Liver (tissue), 9 donors: ENCODE data around the gene TENT4B. TPM values are rescaled to one million over a fixed set of nuclear protein-coding genes. Genes with fewer than 3 reads are reported as not detected.

ENCODE experiments used
- DNase-seq: peaks from one replicate; pipeline ENCODE4 v3.0.0-alpha.2; 2017; ENCODE audit warnings: low spot score
- H3K27ac ChIP-seq, 2 donors: one replicate each; pipeline ENCODE4 v1.7.0; 2013; ENCODE audit warnings: inconsistent platforms in 2 of 2, low read length in 2 of 2, control low read depth in 1 of 2, low read depth in 1 of 2, mild to moderate bottlenecking in 1 of 2
- H3K27me3 ChIP-seq, 4 donors: one replicate each; pipeline versions ENCODE4 v1.6.1 to v1.7.0; 2013; ENCODE audit warnings: low read length in 3 of 4, inconsistent platforms in 1 of 4, mild to moderate bottlenecking in 1 of 4, moderate library complexity in 1 of 4; ENCODE audit not compliant: control insufficient read depth in 4 of 4, insufficient read depth in 4 of 4
- H3K36me3 ChIP-seq, 4 donors: one replicate each; pipeline versions ENCODE4 v1.6.1 to v1.7.0; 2013; ENCODE audit warnings: low read length in 3 of 4, mild to moderate bottlenecking in 3 of 4, low read depth in 1 of 4, moderate library complexity in 1 of 4; ENCODE audit not compliant: control insufficient read depth in 4 of 4, insufficient read depth in 3 of 4
- H3K4me1 ChIP-seq, 4 donors: one replicate each; pipeline versions ENCODE4 v1.6.1 to v1.7.0; 2013; ENCODE audit warnings: low read length in 3 of 4, mild to moderate bottlenecking in 3 of 4, moderate library complexity in 1 of 4; ENCODE audit not compliant: control insufficient read depth in 4 of 4, insufficient read depth in 4 of 4
- H3K4me3 ChIP-seq, 3 donors: one replicate each; pipeline versions ENCODE4 v1.6.1 to v1.7.0; 2013; ENCODE audit warnings: low read length in 3 of 3, control low read depth in 1 of 3, low read depth in 1 of 3, mild to moderate bottlenecking in 1 of 3
- H3K9ac ChIP-seq, 2 donors: one replicate each; pipeline ENCODE4 v1.7.0; 2013; ENCODE audit warnings: low read length in 2 of 2, mild to moderate bottlenecking in 2 of 2, moderate library complexity in 2 of 2, control low read depth in 1 of 2, low read depth in 1 of 2
- H3K9me3 ChIP-seq, 4 donors: one replicate each; pipeline versions ENCODE4 v1.6.1 to v1.7.0; 2013; ENCODE audit warnings: low read length in 3 of 4; ENCODE audit not compliant: control insufficient read depth in 4 of 4
- ATF3 ChIP-seq: IDR thresholded peaks from 2 replicates; pipeline ENCODE4 v1.6.1; 2016; ENCODE audit warnings: antibody characterized with exemption
- EGR1 ChIP-seq, 2 donors: IDR thresholded peaks; 2 replicates each; pipeline ENCODE4 v1.6.1; 2016 to 2018; ENCODE audit warnings: antibody characterized with exemption in 2 of 2, low read depth in 2 of 2
- FOXA1 ChIP-seq: IDR thresholded peaks from 2 replicates; pipeline ENCODE4 v1.6.1; 2016; ENCODE audit warnings: antibody characterized with exemption
- FOXA2 ChIP-seq: IDR thresholded peaks from 2 replicates; pipeline ENCODE4 v1.6.1; 2016; ENCODE audit warnings: antibody characterized with exemption
- GABPA ChIP-seq, 2 donors: IDR thresholded peaks in 1 of 2; conservative IDR thresholded peaks in 1 of 2; 2 replicates each; pipeline ENCODE4 v1.6.1; 2016; ENCODE audit warnings: antibody characterized with exemption in 2 of 2, mild to moderate bottlenecking in 1 of 2, moderate library complexity in 1 of 2
- HNF4A ChIP-seq, 2 donors: conservative IDR thresholded peaks; 2 replicates each; pipeline ENCODE4 v1.6.1; 2016; ENCODE audit warnings: antibody characterized with exemption in 2 of 2, mild to moderate bottlenecking in 2 of 2
- HNF4G ChIP-seq: IDR thresholded peaks from 2 replicates; pipeline ENCODE4 v1.6.1; 2016; ENCODE audit warnings: antibody characterized with exemption
- JUND ChIP-seq, 2 donors: IDR thresholded peaks; 2 replicates each; pipeline ENCODE4 v1.6.1; 2016; ENCODE audit warnings: antibody characterized with exemption in 2 of 2
- NR2F2 ChIP-seq: IDR thresholded peaks from 2 replicates; pipeline ENCODE4 v1.6.1; 2016; ENCODE audit warnings: antibody characterized with exemption
- RAD21 ChIP-seq, 2 donors: IDR thresholded peaks; 2 replicates each; pipeline ENCODE4 v1.6.1; 2016; ENCODE audit warnings: antibody characterized with exemption in 2 of 2, mild to moderate bottlenecking in 2 of 2
- REST ChIP-seq: IDR thresholded peaks from 2 replicates; pipeline ENCODE4 v1.6.1; 2016; ENCODE audit warnings: antibody characterized with exemption, mild to moderate bottlenecking
- RXRA ChIP-seq, 2 donors: IDR thresholded peaks; 2 replicates each; pipeline ENCODE4 v1.6.1; 2017 to 2018; ENCODE audit warnings: antibody characterized with exemption in 2 of 2, mild to moderate bottlenecking in 1 of 2
- SP1 ChIP-seq: IDR thresholded peaks from 2 replicates; pipeline ENCODE4 v1.6.1; 2018; ENCODE audit warnings: antibody characterized with exemption, mild to moderate bottlenecking
- TAF1 ChIP-seq: conservative IDR thresholded peaks from 2 replicates; pipeline ENCODE4 v1.6.1; 2016; ENCODE audit warnings: antibody characterized with exemption, mild to moderate bottlenecking
- YY1 ChIP-seq: IDR thresholded peaks from 2 replicates; pipeline ENCODE4 v1.6.1; 2016; ENCODE audit warnings: antibody characterized with exemption, mild to moderate bottlenecking
- WGBS: extraction: QIAGEN DNeasy Blood & Tissue Kit; methylation state at CpG from one replicate; pipeline ENCODE4 v1.1.7; 2013; 5-methylcytosine and 5-hydroxymethylcytosine counted together
- polyA plus RNA-seq, 2 donors: library from polyadenylated mRNA; stranded (reverse) in 1 of 2; unstranded in 1 of 2; fragments of 200-250 nt in 1 of 2; fragments of >200 nt in 1 of 2; fragmentation: Nextera tagmentation in 1 of 2; extraction: Ambion mirVana in 1 of 2; gene quantifications; one replicate each; pipeline versions ENCODE4 v1.2.1 to v1.2.3, GENCODE V29; 2013 to 2015
- total RNA-seq, 2 donors: library from RNA; depleted of rRNA; stranded (reverse); fragments of >200 nt; gene quantifications; one replicate each; pipeline ENCODE4 v1.2.3, GENCODE V29; 2014
- TF ChIP-seq, protein P1 (sequence below): fragments of 150-350 bp; IDR thresholded peaks from 2 replicates; pipeline ENCODE4 v1.5.1; 2017; ENCODE audit warnings: improper control_type of control experiment, low read depth, low read length; ENCODE audit not compliant: missing input control
- TF ChIP-seq, protein P2 (sequence below): IDR thresholded peaks from 2 replicates; pipeline ENCODE4 v1.6.1; 2016; ENCODE audit warnings: antibody characterized with exemption
- TF ChIP-seq, protein P3 (sequence below): IDR thresholded peaks from 2 replicates; pipeline ENCODE4 v1.6.1; 2016; ENCODE audit warnings: antibody characterized with exemption
- donor health status: healthy.
- donor health status: healthy.
- donor health status: healthy.
- donor health status: healthy.
- donor health status: healthy.

Gene TENT4B
- total and polyA plus RNA-seq, 4 donors = 4.2 to 10.8 (median 7.9) TPM

- TF ChIP-seq YY1 = no peak
- TF ChIP-seq, protein P1, sequence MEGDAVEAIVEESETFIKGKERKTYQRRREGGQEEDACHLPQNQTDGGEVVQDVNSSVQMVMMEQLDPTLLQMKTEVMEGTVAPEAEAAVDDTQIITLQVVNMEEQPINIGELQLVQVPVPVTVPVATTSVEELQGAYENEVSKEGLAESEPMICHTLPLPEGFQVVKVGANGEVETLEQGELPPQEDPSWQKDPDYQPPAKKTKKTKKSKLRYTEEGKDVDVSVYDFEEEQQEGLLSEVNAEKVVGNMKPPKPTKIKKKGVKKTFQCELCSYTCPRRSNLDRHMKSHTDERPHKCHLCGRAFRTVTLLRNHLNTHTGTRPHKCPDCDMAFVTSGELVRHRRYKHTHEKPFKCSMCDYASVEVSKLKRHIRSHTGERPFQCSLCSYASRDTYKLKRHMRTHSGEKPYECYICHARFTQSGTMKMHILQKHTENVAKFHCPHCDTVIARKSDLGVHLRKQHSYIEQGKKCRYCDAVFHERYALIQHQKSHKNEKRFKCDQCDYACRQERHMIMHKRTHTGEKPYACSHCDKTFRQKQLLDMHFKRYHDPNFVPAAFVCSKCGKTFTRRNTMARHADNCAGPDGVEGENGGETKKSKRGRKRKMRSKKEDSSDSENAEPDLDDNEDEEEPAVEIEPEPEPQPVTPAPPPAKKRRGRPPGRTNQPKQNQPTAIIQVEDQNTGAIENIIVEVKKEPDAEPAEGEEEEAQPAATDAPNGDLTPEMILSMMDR = no peak
- no peak for TF ChIP-seq HNF4A (conservative IDR thresholded peaks at IDR 0.05)
- TF ChIP-seq TAF1 = no peak
- TF ChIP-seq RXRA (IDR thresholded peaks at IDR 0.05) = no peak
- no peak for TF ChIP-seq EGR1 (IDR thresholded peaks at IDR 0.05; ENCODE audit: low read depth in 2 of 2)
- TF ChIP-seq, protein P2, sequence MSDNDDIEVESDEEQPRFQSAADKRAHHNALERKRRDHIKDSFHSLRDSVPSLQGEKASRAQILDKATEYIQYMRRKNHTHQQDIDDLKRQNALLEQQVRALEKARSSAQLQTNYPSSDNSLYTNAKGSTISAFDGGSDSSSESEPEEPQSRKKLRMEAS = no peak
- TF ChIP-seq, protein P3, sequence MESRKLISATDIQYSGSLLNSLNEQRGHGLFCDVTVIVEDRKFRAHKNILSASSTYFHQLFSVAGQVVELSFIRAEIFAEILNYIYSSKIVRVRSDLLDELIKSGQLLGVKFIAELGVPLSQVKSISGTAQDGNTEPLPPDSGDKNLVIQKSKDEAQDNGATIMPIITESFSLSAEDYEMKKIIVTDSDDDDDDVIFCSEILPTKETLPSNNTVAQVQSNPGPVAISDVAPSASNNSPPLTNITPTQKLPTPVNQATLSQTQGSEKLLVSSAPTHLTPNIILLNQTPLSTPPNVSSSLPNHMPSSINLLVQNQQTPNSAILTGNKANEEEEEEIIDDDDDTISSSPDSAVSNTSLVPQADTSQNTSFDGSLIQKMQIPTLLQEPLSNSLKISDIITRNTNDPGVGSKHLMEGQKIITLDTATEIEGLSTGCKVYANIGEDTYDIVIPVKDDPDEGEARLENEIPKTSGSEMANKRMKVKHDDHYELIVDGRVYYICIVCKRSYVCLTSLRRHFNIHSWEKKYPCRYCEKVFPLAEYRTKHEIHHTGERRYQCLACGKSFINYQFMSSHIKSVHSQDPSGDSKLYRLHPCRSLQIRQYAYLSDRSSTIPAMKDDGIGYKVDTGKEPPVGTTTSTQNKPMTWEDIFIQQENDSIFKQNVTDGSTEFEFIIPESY = no peak
- no peak for TF ChIP-seq NR2F2
- TF ChIP-seq FOXA1 = no peak
- no peak for TF ChIP-seq REST
- TF ChIP-seq RAD21 (IDR thresholded peaks at IDR 0.05) = no peak
- no peak for TF ChIP-seq GABPA (IDR thresholded peaks at IDR 0.05 in 1 of 2, conservative IDR thresholded peaks at IDR 0.05 in 1 of 2)
- no peak for TF ChIP-seq SP1
- no peak for TF ChIP-seq HNF4G
- no peak for TF ChIP-seq ATF3
- no peak for TF ChIP-seq FOXA2
- TF ChIP-seq JUND (IDR thresholded peaks at IDR 0.05) = no peak
- no peak overlapping the region for H3K9ac ChIP-seq
- H3K9me3 ChIP-seq = no peaks in the 10 kb centered on the region
- peaks cover 0 to 25% (median 16%) of the 10 kb centered on the region in 4 donors for H3K4me1 ChIP-seq
- H3K36me3 ChIP-seq = no peaks in the 10 kb centered on the region
- H3K4me3 ChIP-seq = no peak overlapping the region
- no peak overlapping the region for H3K27ac ChIP-seq
- no peaks in the 10 kb centered on the region for H3K27me3 ChIP-seq
- DNase-seq = no peak
- 94% methylated on average over 5 of the region's 5 CpGs for WGBS
Observed at GRCh38 chr16:50151322-50151721, 1.8 kb upstream of the TENT4B start.
